Esophagus squamous epithelium (tissue), 5 donors: ENCODE measurements around the gene BBS7. TPM values are rescaled to one million over a fixed set of nuclear protein-coding genes. Genes with fewer than 3 reads are reported as not detected.

ENCODE experiments used
- DNase-seq: peaks from one replicate; lab custom pipeline; 2025; lab: John Stamatoyannopoulos, UW
- H3K27ac ChIP-seq, 4 donors: fragments of 200-600 bp; sonication (generic); one replicate each; pipeline ENCODE4 v1.5.1; 2016 to 2019; ENCODE audit warnings: mild to moderate bottlenecking in 1 of 4
- H3K27me3 ChIP-seq, 4 donors: fragments of 200-600 bp; sonication (generic); 1 replicate in 3 of 4; 2 replicates in 1 of 4; pipeline versions ENCODE4 v1.5.1 to v1.6.0; 2017 to 2021; ENCODE audit warnings: antibody characterized with exemption in 1 of 4
- H3K36me3 ChIP-seq, 3 donors: fragments of 200-600 bp; sonication (generic); one replicate each; pipeline ENCODE4 v1.5.1; 2016 to 2019
- H3K4me1 ChIP-seq, 3 donors: fragments of 200-600 bp; sonication (generic); one replicate each; pipeline ENCODE4 v1.5.1; 2017 to 2019
- H3K4me3 ChIP-seq, 4 donors: fragments of 200-600 bp; sonication (generic); 1 replicate in 3 of 4; 2 replicates in 1 of 4; pipeline ENCODE4 v1.5.1; 2016 to 2019; ENCODE audit warnings: mild to moderate bottlenecking in 2 of 4, moderate library complexity in 1 of 4
- H3K9me3 ChIP-seq, 3 donors: fragments of 200-600 bp; sonication (generic); one replicate each; pipeline ENCODE4 v1.5.1; 2016 to 2019
- POLR2A ChIP-seq, 4 donors: fragments of 450-650 bp; IDR thresholded peaks; one replicate each; pipeline ENCODE4 v1.6.1; 2017; ENCODE audit warnings: antibody characterized with exemption in 4 of 4, mild to moderate bottlenecking in 4 of 4, moderate library complexity in 3 of 4
- WGBS, 2 donors: methylation state at CpG; one replicate each; pipeline ENCODE4 v1.1.5; 2018; 5-methylcytosine and 5-hydroxymethylcytosine counted together
- intact Hi-C: fragments of 100-400 bp; cut with DNase I; formaldehyde crosslinking; loops from one replicate; pipeline ENCODE4 v1.15.0; 2022
- total RNA-seq, 4 donors: library from RNA; depleted of rRNA; stranded (reverse); fragments of >200 nt; gene quantifications; one replicate each; pipeline ENCODE4 v1.1.0, GENCODE V29; 2016
- TF ChIP-seq, protein P1 (sequence below), 6 experiments: fragments of 450-650 bp in 4 of 6; fragments of 200-600 bp in 2 of 6; sonication (generic) in 2 of 6; IDR thresholded peaks; one replicate each; pipeline ENCODE4 v1.5.1; 2016 to 2019; ENCODE audit warnings: antibody characterized with exemption in 6 of 6, mild to moderate bottlenecking in 4 of 6, moderate library complexity in 4 of 6
- donor health status: DM: yes; HTN: yes; CAD: no.

The BBS7 gene
- total RNA-seq, 4 donors from 2014 or later = 10.5 to 16.6 (median 11.8) TPM

- TF ChIP-seq POLR2A (IDR thresholded peaks at IDR 0.05) = no peak
- TF ChIP-seq, protein P1, sequence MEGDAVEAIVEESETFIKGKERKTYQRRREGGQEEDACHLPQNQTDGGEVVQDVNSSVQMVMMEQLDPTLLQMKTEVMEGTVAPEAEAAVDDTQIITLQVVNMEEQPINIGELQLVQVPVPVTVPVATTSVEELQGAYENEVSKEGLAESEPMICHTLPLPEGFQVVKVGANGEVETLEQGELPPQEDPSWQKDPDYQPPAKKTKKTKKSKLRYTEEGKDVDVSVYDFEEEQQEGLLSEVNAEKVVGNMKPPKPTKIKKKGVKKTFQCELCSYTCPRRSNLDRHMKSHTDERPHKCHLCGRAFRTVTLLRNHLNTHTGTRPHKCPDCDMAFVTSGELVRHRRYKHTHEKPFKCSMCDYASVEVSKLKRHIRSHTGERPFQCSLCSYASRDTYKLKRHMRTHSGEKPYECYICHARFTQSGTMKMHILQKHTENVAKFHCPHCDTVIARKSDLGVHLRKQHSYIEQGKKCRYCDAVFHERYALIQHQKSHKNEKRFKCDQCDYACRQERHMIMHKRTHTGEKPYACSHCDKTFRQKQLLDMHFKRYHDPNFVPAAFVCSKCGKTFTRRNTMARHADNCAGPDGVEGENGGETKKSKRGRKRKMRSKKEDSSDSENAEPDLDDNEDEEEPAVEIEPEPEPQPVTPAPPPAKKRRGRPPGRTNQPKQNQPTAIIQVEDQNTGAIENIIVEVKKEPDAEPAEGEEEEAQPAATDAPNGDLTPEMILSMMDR (IDR thresholded peaks at IDR 0.05) = no peak
- no peak overlapping the region for H3K27ac ChIP-seq
- intact Hi-C loops = no loop called here
- no peaks in the 10 kb centered on the region for H3K4me1 ChIP-seq
- no peaks in the 10 kb centered on the region for H3K36me3 ChIP-seq
- H3K4me3 ChIP-seq = no peak overlapping the region
- peaks cover 0 to 38% (median 0%) of the 10 kb centered on the region in 4 donors for H3K27me3 ChIP-seq
- DNase-seq = no peak
- no peaks in the 10 kb centered on the region for H3K9me3 ChIP-seq
These were observed 79.3 kb downstream of the BBS7 start for GRCh38 chr4:121790976-121791375.

GRCh38 chr4:121789960-121790829 lies 80.1 kb downstream of the BBS7 start:
- H3K9me3 ChIP-seq = no peaks in the 10 kb centered on the region
- no peak for DNase-seq
- 55 to 57% methylated on average over 3 of the region's 3 CpGs for WGBS, 2 donors
- intact Hi-C loops = no loop called here
- no peaks in the 10 kb centered on the region for H3K36me3 ChIP-seq
- no peaks in the 10 kb centered on the region for H3K4me1 ChIP-seq
- no peak overlapping the region for H3K27ac ChIP-seq
- TF ChIP-seq POLR2A (IDR thresholded peaks at IDR 0.05) = no peak
- TF ChIP-seq, protein P1 (IDR thresholded peaks at IDR 0.05) = no peak
- H3K4me3 ChIP-seq = no peak overlapping the region
- H3K27me3 ChIP-seq = peaks cover 0 to 34% (median 0%) of the 10 kb centered on the region in 4 donors

- intact Hi-C loops = no loop called here
- Histone ChIP-seq H3K27me3 (peaks cover 0 to 29% (median 0%) of the 10 kb centered on the region in 4 donors), H3K9me3 (peaks cover 0 to under 1% (median 0%) of the 10 kb centered on the region in 3 donors), H3K4me3 (no peak overlapping the region), H3K36me3 (no peaks in the 10 kb centered on the region), H3K27ac (no peak overlapping the region), H3K4me1 (no peaks in the 10 kb centered on the region)
- TF ChIP-seq, protein P1 (IDR thresholded peaks at IDR 0.05) = no peak
- no peak for TF ChIP-seq POLR2A (IDR thresholded peaks at IDR 0.05)
- 100% methylated on average over 1 of the region's 1 CpG for WGBS, 2 donors
- no peak for DNase-seq
These were observed 80.8 kb downstream of the BBS7 start for GRCh38 chr4:121789455-121789854.

GRCh38 chr4:121788896-121789295 lies 81.4 kb downstream of the BBS7 start:
- H3K27me3 ChIP-seq = peaks cover 0 to 23% (median 0%) of the 10 kb centered on the region in 4 donors
- TF ChIP-seq POLR2A (IDR thresholded peaks at IDR 0.05) = no peak
- TF ChIP-seq, protein P1 (IDR thresholded peaks at IDR 0.05) = no peak
- no peak overlapping the region for H3K27ac ChIP-seq
- H3K4me1 ChIP-seq = no peaks in the 10 kb centered on the region
- peaks cover 0 to 2% (median 0%) of the 10 kb centered on the region in 3 donors for H3K9me3 ChIP-seq
- H3K4me3 ChIP-seq = no peak overlapping the region
- 72 to 75% methylated on average over 2 of the region's 2 CpGs for WGBS, 2 donors
- H3K36me3 ChIP-seq = no peaks in the 10 kb centered on the region
- no peak for DNase-seq
- intact Hi-C loops = no loop called here

GRCh38 chr4:121786221-121786620 lies 84.1 kb downstream of the BBS7 start:
- intact Hi-C loops = no loop called here
- Histone ChIP-seq H3K27me3 (peaks cover 0 to 15% (median 0%) of the 10 kb centered on the region in 4 donors), H3K4me3 (no peak overlapping the region), H3K36me3 (no peaks in the 10 kb centered on the region), H3K4me1 (no peaks in the 10 kb centered on the region), H3K9me3 (peaks cover 0 to 2% (median 0%) of the 10 kb centered on the region in 3 donors), H3K27ac (no peak overlapping the region)
- DNase-seq = no peak
- 61 to 66% methylated on average over 2 of the region's 2 CpGs for WGBS, 2 donors
- TF ChIP-seq, protein P1 (IDR thresholded peaks at IDR 0.05) = no peak
- no peak for TF ChIP-seq POLR2A (IDR thresholded peaks at IDR 0.05)
